Activated T-helper 1 cell treated with anti-CD3 and anti-CD28 coated beads, Interleukin-12 subunit alpha, Interleukin-12 subunit beta, Interleukin-2, Interleukin-4 antibody, amounts not matched to agents 30 ng/mL and 10 ng/mL and 1 ng/mL, durations not matched to agents 14 hours and 24 hours and 36 hours (primary cell): ENCODE measurements around the gene ZNF665. TPM values are rescaled to one million over a fixed set of nuclear protein-coding genes. Genes with fewer than 3 reads are reported as not detected.
A peak's percentile ranks its signal among the peaks of the same experiment; 100 is the strongest.
"Not testable (repeated sequence)": the region's sequence is repeated elsewhere in the genome, so short reads cannot be mapped to it uniquely, and the experiment has no call there.

Source experiments
- DNase-seq: peaks from one replicate; pipeline ENCODE4 v3.0.0; 2021; ENCODE audit warnings: low spot score
- H3K27ac Mint-ChIP-seq: one replicate; pipeline ENCODE4 v1.8.0; 2021; ENCODE audit warnings: mild to moderate bottlenecking, mixed read lengths
- H3K27me3 Mint-ChIP-seq: one replicate; pipeline ENCODE4 v1.8.0; 2022; ENCODE audit warnings: mild to moderate bottlenecking, moderate library complexity, mixed read lengths; ENCODE audit not compliant: insufficient read depth
- H3K36me3 Mint-ChIP-seq: one replicate; pipeline ENCODE4 v1.8.0; 2021; ENCODE audit warnings: low read depth, mixed read lengths
- H3K4me1 Mint-ChIP-seq: one replicate; pipeline ENCODE4 v1.8.0; 2021; ENCODE audit warnings: low read depth, mixed read lengths
- H3K4me3 Mint-ChIP-seq: one replicate; pipeline ENCODE4 v1.8.0; 2021; ENCODE audit warnings: mild to moderate bottlenecking, moderate library complexity, mixed read lengths
- H3K9me3 Mint-ChIP-seq: one replicate; pipeline ENCODE4 v1.8.0; 2021; ENCODE audit warnings: mixed read lengths
- intact Hi-C: fragments of 100-400 bp; cut with micrococcal nuclease; formaldehyde crosslinking; loops from one replicate; pipeline ENCODE4 v1.15.1; 2024
- total RNA-seq: library from RNA; stranded (reverse); gene quantifications from 2 replicates; pipeline ENCODE4 v1.2.3, GENCODE V29; 2022

The ZNF665 gene
- 1.6 and 2.6 TPM in 2 replicates for total RNA-seq

- intact Hi-C loops: loop anchor here (1.0 to 10.0 kb wide), 8 partner anchors 90 to 1272 kb away; partner anchors contain the start of genes LENG9, ZNF160 and ZNF701
- no peaks in the 10 kb centered on the region for H3K27me3 Mint-ChIP-seq
- peak; percentile 76 for DNase-seq
- peaks cover 32% of the 10 kb centered on the region for H3K4me1 Mint-ChIP-seq
- peaks cover 21% of the 10 kb centered on the region for H3K36me3 Mint-ChIP-seq
- peak within 1 kb of the TSS; percentile 83 for H3K27ac Mint-ChIP-seq
- H3K9me3 Mint-ChIP-seq: peaks cover 53% of the 10 kb centered on the region
- peak within 1 kb of the TSS; percentile 86 for H3K4me3 Mint-ChIP-seq
Observed at GRCh38 chr19:53192771-53193534, at the start of gene ZNF665. TSS of gene ZNF665 (minus strand) at chr19:53193358. CDS start at chr19:53182898, 10,460 bp downstream.

GRCh38 chr19:53237114-53237777 lies 44.1 kb upstream of the ZNF665 start:
- Mint-ChIP-seq H3K27me3 (no peaks in the 10 kb centered on the region), H3K4me3 (no peak overlapping the region), H3K36me3 (peaks cover 2% of the 10 kb centered on the region), H3K4me1 (no peaks in the 10 kb centered on the region), H3K9me3 (peaks cover 75% of the 10 kb centered on the region), H3K27ac (no peak overlapping the region)
- no peak for DNase-seq
- intact Hi-C loops: no loop called here

- intact Hi-C loops: no loop called here
- Mint-ChIP-seq H3K36me3 (peaks cover 1% of the 10 kb centered on the region), H3K4me1 (no peaks in the 10 kb centered on the region), H3K27me3 (no peaks in the 10 kb centered on the region), H3K27ac (no peak overlapping the region), H3K4me3 (no peak overlapping the region), H3K9me3 (peaks cover 67% of the 10 kb centered on the region)
- no peak for DNase-seq
Observed at GRCh38 chr19:53224606-53225005, 31.4 kb upstream of the ZNF665 start.

- H3K36me3 Mint-ChIP-seq, intact Hi-C loops, H3K27me3 Mint-ChIP-seq, DNase-seq, H3K27ac Mint-ChIP-seq, H3K4me1 Mint-ChIP-seq, H3K4me3 Mint-ChIP-seq: not testable (repeated sequence)
- H3K9me3 Mint-ChIP-seq: peaks cover 68% of the 10 kb centered on the region
Observed at GRCh38 chr19:53222716-53223115, 29.6 kb upstream of the ZNF665 start.

GRCh38 chr19:53212703-53213320 lies 19.7 kb upstream of the ZNF665 start:
- intact Hi-C loops: no loop called here
- H3K4me1 Mint-ChIP-seq: no peaks in the 10 kb centered on the region
- peaks cover 29% of the 10 kb centered on the region for H3K36me3 Mint-ChIP-seq

GRCh38 chr19:53211554-53211953 lies 18.4 kb upstream of the ZNF665 start:
- peaks cover 38% of the 10 kb centered on the region for H3K36me3 Mint-ChIP-seq
- H3K9me3 Mint-ChIP-seq: peaks cover 87% of the 10 kb centered on the region
- H3K27me3 Mint-ChIP-seq, H3K27ac Mint-ChIP-seq, H3K4me1 Mint-ChIP-seq, DNase-seq, H3K4me3 Mint-ChIP-seq, intact Hi-C loops: not testable (repeated sequence)

More at GRCh38 chr19:53212703-53213320, 19.7 kb upstream of the ZNF665 start:
- H3K27ac Mint-ChIP-seq: no peak overlapping the region
- no peak for DNase-seq
- no peak overlapping the region for H3K4me3 Mint-ChIP-seq
- no peaks in the 10 kb centered on the region for H3K27me3 Mint-ChIP-seq
- H3K9me3 Mint-ChIP-seq: peaks cover 82% of the 10 kb centered on the region

GRCh38 chr19:53196777-53197396 lies 3.7 kb upstream of the ZNF665 start:
- Mint-ChIP-seq H3K4me1 (peaks cover 32% of the 10 kb centered on the region), H3K36me3 (peaks cover 24% of the 10 kb centered on the region), H3K9me3 (peaks cover 61% of the 10 kb centered on the region), H3K27me3 (no peaks in the 10 kb centered on the region), H3K4me3 (peak overlapping the region; percentile 98), H3K27ac (peak overlapping the region; percentile 96)
- intact Hi-C loops: loop anchor here (1.0 to 10.0 kb wide), 14 partner anchors 38 to 1268 kb away; partner anchors contain the start of genes LENG9, ZNF160, ZNF347 and ZNF525
- DNase-seq: peak; percentile 84

GRCh38 chr19:53195265-53195903 lies 2.2 kb upstream of the ZNF665 start:
- peaks cover 59% of the 10 kb centered on the region for H3K9me3 Mint-ChIP-seq
- H3K4me1 Mint-ChIP-seq: peaks cover 32% of the 10 kb centered on the region
- intact Hi-C loops: loop anchor here (1.0 to 10.0 kb wide), 11 partner anchors 201 to 1269 kb away; partner anchors contain the start of genes LENG9, ZNF611, ZNF808 and ZNF813
- DNase-seq: peak; percentile 65
- H3K27me3 Mint-ChIP-seq: no peaks in the 10 kb centered on the region
- peak overlapping the region; percentile 46 for H3K4me3 Mint-ChIP-seq
- H3K27ac Mint-ChIP-seq: no peak overlapping the region
- H3K36me3 Mint-ChIP-seq: peaks cover 23% of the 10 kb centered on the region

GRCh38 chr19:53193535-53194222 lies 521 bp upstream of the ZNF665 start:
- no peak for DNase-seq
- Mint-ChIP-seq H3K9me3 (peaks cover 53% of the 10 kb centered on the region), H3K4me1 (peaks cover 32% of the 10 kb centered on the region), H3K4me3 (peak overlapping the region; percentile 86), H3K27ac (peak overlapping the region; percentile 83), H3K27me3 (no peaks in the 10 kb centered on the region), H3K36me3 (peaks cover 21% of the 10 kb centered on the region)
- intact Hi-C loops: loop anchor here (1.0 to 10.0 kb wide), 8 partner anchors 90 to 1271 kb away; partner anchors contain the start of genes LENG9, ZNF160 and ZNF701

- Mint-ChIP-seq H3K9me3 (peaks cover 43% of the 10 kb centered on the region), H3K27ac (no peak overlapping the region), H3K27me3 (no peaks in the 10 kb centered on the region), H3K4me3 (no peak overlapping the region), H3K4me1 (peaks cover 20% of the 10 kb centered on the region), H3K36me3 (peaks cover 19% of the 10 kb centered on the region)
- no peak for DNase-seq
- intact Hi-C loops: loop anchor here (10.0 kb wide), 4 partner anchors 195 to 1275 kb away; partner anchors contain the start of gene LENG9
Observed at GRCh38 chr19:53190253-53190652, 2.9 kb downstream of the ZNF665 start.

- H3K27ac Mint-ChIP-seq: not testable (repeated sequence)
Observed at GRCh38 chr19:53189691-53190198, 3.4 kb downstream of the ZNF665 start.

More at GRCh38 chr19:53189691-53190198, 3.4 kb downstream of the ZNF665 start:
- H3K27me3 Mint-ChIP-seq, DNase-seq, H3K4me3 Mint-ChIP-seq: not testable (repeated sequence)
- peaks cover 41% of the 10 kb centered on the region for H3K9me3 Mint-ChIP-seq
- intact Hi-C loops: loop anchor here (10.0 kb wide), 4 partner anchors 195 to 1275 kb away; partner anchors contain the start of gene LENG9
- peaks cover 19% of the 10 kb centered on the region for H3K36me3 Mint-ChIP-seq
- H3K4me1 Mint-ChIP-seq: peaks cover 17% of the 10 kb centered on the region
